AG04449 (cell line): ENCODE measurements around the gene HOXB4.
A peak's percentile ranks its signal among the peaks of the same experiment; 100 is the strongest.

Experiments used
- CTCF ChIA-PET: fragments of 350-600 bp; formaldehyde crosslinking; extraction: SDS; loops from one replicate; lab custom pipeline; 2021; ENCODE audit warnings: antibody characterized with exemption; lab: Yijun Ruan, JAX
- POLR2A ChIA-PET: fragments of 400-600, 350-600 bp; formaldehyde crosslinking; extraction: SDS; loops from one replicate; lab custom pipeline; 2020; ENCODE audit warnings: antibody characterized with exemption, inconsistent platforms; lab: Yijun Ruan, JAX
- DNase-seq: peaks from one replicate; pipeline ENCODE4 v3.0.0-alpha.2; 2010; ENCODE audit warnings: low read depth, low spot score
- H3K4me3 ChIP-seq: 2 replicates; pipeline ENCODE4 v1.5.1; 2011; ENCODE audit warnings: low read depth, mild to moderate bottlenecking, control low read depth, low read length
- TF ChIP-seq, protein P1 (sequence below): IDR thresholded peaks from one replicate; pipeline ENCODE4 v1.5.1; 2011; ENCODE audit warnings: mild to moderate bottlenecking, moderate library complexity, low read length, control low read depth, inconsistent platforms; ENCODE audit not compliant: insufficient read depth; ENCODE audit errors: missing control alignments

The HOXB4 gene

DNA sequence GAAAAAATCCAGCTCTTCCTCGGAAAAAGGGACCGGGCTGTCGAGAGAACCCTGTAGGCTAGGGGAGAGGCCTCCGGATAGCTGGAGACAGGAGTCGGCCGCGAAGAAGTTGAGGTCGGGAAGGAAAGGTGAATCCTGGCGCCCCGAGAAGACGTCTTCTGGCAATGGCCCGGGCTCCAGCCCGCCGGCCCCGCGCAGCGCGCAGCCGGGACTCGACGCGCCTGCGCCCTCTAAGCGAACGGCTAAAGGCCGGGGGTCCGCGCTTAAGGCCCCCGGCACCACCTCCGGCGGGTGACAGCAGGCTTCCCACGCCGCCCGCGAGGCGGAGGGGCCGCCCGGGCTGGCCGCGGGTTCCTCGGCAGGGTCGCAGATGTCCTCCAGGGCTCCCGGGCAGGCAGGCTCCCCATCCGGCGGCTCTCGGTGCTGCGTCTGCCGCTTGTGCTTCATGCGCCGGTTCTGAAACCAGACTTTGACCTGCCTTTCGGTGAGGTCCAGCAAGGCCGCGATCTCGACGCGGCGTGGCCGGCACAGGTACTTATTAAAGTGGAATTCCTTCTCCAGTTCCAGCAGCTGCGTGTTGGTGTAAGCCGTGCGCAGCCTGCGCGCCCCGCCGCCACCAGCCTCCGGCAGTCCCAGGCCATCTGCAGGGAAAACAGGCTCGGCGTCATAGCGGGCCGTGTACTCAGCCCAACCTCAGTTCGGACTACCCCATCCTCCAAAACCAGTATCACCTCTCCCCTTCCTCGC, 34.9 kb downstream of the HOXB4 start:
- no peak for DNase-seq
- H3K4me3 ChIP-seq, result peak overlapping the region; percentile 84
- TF ChIP-seq, protein P1, sequence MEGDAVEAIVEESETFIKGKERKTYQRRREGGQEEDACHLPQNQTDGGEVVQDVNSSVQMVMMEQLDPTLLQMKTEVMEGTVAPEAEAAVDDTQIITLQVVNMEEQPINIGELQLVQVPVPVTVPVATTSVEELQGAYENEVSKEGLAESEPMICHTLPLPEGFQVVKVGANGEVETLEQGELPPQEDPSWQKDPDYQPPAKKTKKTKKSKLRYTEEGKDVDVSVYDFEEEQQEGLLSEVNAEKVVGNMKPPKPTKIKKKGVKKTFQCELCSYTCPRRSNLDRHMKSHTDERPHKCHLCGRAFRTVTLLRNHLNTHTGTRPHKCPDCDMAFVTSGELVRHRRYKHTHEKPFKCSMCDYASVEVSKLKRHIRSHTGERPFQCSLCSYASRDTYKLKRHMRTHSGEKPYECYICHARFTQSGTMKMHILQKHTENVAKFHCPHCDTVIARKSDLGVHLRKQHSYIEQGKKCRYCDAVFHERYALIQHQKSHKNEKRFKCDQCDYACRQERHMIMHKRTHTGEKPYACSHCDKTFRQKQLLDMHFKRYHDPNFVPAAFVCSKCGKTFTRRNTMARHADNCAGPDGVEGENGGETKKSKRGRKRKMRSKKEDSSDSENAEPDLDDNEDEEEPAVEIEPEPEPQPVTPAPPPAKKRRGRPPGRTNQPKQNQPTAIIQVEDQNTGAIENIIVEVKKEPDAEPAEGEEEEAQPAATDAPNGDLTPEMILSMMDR, result no peak
- ChIA-PET POLR2A (interaction anchor here (0.6 to 6.4 kb wide), 5 partner anchors 14 to 58 kb away, joined by 3 to 57 read pairs (median 4); no protein-coding TSS in a partner anchor), CTCF (interaction anchor here (1.9 kb wide), 1 partner anchor 192 kb away, joined by 6 read pairs; no protein-coding TSS in a partner anchor)

GRCh38 chr17:48542698-48543106, 35.4 kb downstream of the HOXB4 start:
- TF ChIP-seq, protein P1, result no peak
- CTCF ChIA-PET, result interaction anchor here (1.3 to 1.9 kb wide), 2 partner anchors 50 to 191 kb away, joined by 5 to 6 read pairs; no protein-coding TSS in a partner anchor
- POLR2A ChIA-PET, result interaction anchor here (0.6 to 6.4 kb wide), 3 partner anchors 25 to 58 kb away, joined by 3 to 57 read pairs (median 3); no protein-coding TSS in a partner anchor
- no peak for DNase-seq
- H3K4me3 ChIP-seq, result peak overlapping the region; percentile 84

GRCh38 chr17:48542114-48542656, 36.0 kb downstream of the HOXB4 start:
- peak overlapping the region; percentile 84 for H3K4me3 ChIP-seq
- POLR2A ChIA-PET, result interaction anchor here (0.6 to 6.4 kb wide), 12 partner anchors 8 to 57 kb away, joined by 3 to 57 read pairs (median 4); partner anchors contain the start of genes HOXB4 and HOXB5
- TF ChIP-seq, protein P1, result no peak
- CTCF ChIA-PET, result interaction anchor here (0.6 to 3.2 kb wide), 6 partner anchors 41 to 206 kb away, joined by 3 to 23 read pairs (median 4); no protein-coding TSS in a partner anchor
- no peak for DNase-seq

DNA sequence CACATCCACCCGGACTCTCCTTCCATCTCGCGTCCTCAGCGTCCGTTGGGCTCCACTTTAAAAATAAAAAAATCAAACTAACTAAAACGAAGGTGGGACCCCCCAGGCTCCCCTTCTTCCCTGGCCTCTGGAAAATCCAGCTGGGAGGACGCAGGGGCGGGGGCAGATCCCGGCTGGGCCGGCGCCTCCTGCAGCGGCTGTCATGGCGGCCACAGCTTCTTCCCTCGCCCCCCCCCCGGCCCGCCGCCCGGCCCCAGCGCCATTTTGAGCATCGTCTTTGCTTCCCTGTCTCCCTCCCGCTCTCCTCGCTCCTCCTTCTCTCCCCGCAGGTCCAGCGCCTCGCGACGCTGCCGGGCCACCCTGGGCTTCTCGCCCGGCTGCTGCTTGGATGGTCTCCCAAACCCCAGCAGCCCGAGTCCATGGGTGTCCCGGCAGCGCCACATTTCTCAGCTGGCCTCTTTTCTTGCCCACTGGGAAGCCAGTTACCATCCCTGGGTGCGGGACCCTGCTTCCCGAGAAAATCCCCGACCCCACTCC, 36.5 kb downstream of the HOXB4 start:
- ChIA-PET POLR2A (interaction anchor here (0.6 to 6.4 kb wide), 12 partner anchors 9 to 57 kb away, joined by 3 to 57 read pairs (median 4); partner anchors contain the start of genes HOXB4 and HOXB5), CTCF (interaction anchor here (0.6 to 3.2 kb wide), 8 partner anchors 14 to 205 kb away, joined by 3 to 23 read pairs (median 3); no protein-coding TSS in a partner anchor)
- DNase-seq, result no peak
- TF ChIP-seq, protein P1, result no peak
- peak overlapping the region; percentile 84 for H3K4me3 ChIP-seq

DNA sequence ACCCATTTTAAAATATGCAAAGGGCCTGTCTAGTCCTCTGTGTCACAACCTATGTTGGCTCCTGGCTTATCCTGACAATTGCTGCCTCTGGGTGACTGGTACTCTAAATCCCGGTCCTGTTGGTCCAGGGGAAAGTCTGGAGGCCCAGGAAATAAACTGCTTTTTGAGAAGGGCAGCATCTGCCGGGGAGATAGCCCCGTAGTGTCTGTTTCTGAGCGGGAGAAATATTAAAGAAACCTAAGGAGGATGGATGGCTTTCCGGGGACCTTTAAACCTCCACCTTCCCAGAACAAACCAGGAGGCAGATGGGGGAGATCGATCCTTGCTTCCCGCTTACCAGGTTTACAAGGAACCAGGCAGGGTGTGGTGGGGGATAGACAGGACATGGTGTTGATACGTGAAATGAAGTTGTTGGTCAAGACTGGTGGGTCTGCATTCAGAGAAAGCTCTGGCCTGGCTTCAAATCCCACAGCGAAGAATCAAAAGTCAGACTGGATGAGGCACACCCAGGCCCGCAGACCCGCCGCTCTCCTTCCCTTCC, 37.0 kb downstream of the HOXB4 start:
- CTCF ChIA-PET, result interaction anchor here (0.7 to 3.2 kb wide), 7 partner anchors 8 to 205 kb away, joined by 3 to 23 read pairs (median 7); no protein-coding TSS in a partner anchor
- no peak for DNase-seq
- POLR2A ChIA-PET, result interaction anchor here (0.6 to 6.4 kb wide), 11 partner anchors 9 to 56 kb away, joined by 3 to 57 read pairs (median 5); partner anchors contain the start of genes HOXB4 and HOXB5
- TF ChIP-seq, protein P1, result no peak
- peak overlapping the region; percentile 84 for H3K4me3 ChIP-seq
